Fibroblast of skin of left quadriceps (primary cell): ENCODE measurements around the gene EXT2.

Experiments used
- DNase-seq, 2 experiments: peaks; one replicate each; pipeline ENCODE4 v3.0.0-alpha.2; 2013; ENCODE audit warnings: low read depth in 2 of 2

EXT2 gene

DNA sequence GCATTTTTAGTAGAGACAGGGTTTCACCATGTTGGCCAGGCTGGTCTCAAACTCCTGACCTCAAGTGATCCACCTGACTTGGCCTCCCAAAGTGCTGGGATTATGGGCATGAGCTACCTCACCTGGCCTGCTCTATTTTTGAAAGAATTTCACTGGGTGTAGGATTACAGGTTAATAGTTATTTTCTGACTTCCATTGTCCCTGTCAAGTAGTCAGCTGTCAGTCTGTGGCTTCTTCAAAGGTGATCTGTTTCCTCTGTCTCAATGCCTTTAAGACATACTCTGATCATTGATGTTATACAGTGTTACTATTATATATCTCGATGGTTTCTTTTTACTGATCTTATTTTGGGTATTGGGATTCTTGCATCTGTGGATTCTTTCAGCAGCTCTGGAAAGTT lies 10.1 kb upstream of the EXT2 start:
- DNase-seq: no peak

DNA sequence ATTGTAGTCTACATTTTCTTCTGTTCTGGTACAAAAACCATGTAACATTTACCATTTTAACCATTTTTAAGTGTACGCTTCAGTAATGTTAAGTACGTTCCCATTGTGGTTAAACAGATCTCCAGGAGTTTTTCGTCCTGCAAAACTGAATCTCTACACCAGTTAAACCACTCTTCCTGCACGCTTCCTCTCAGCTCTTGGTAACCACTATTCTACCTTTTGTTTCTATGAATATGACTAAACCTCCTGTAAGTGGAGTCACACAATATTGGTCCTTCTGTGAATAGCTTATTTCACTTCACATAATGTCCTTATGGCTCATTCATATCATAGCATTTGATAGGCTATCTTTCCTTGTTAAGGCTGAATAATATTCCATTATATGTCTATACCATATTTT lies 7.1 kb upstream of the EXT2 start:
- DNase-seq: no peak

DNA sequence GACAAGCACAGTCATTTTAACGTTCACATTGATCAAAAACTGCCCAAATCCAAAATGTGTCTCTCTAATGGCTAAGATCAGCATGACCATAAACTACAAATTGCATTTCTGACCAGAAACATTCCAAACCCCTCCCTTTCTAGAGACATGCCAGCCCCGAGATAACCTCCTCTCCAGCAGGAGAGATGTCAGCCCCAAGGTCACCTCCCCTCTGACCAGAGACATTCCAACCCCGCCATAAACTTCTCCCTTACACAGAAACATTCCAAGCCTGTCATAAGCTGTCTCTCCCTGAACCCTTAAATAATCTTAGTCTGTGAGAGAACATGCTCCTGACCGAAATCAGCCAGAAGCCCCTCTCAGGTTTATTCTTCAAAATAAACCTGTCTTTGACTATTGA lies 6.6 kb upstream of the EXT2 start:
- no peak for DNase-seq

DNA sequence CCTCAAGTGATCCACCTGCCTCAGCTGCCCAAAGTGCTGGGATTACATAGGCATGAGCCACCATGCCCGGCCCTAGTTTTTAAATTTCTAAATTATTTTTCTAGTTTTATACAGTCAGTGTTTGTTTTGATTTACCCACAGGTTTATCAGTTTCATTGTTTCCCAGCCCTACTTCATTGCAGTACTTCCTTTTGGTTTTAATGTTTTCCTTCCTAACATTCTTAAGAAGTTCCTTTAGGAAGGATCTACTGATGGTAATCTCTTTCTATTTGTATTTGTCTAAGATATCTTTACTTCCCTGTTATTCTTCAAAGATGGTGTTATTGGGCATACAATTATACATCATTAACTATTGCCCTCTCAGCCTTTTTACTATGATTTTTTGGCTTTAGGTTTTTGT lies 4.9 kb upstream of the EXT2 start:
- DNase-seq: no peak

DNA sequence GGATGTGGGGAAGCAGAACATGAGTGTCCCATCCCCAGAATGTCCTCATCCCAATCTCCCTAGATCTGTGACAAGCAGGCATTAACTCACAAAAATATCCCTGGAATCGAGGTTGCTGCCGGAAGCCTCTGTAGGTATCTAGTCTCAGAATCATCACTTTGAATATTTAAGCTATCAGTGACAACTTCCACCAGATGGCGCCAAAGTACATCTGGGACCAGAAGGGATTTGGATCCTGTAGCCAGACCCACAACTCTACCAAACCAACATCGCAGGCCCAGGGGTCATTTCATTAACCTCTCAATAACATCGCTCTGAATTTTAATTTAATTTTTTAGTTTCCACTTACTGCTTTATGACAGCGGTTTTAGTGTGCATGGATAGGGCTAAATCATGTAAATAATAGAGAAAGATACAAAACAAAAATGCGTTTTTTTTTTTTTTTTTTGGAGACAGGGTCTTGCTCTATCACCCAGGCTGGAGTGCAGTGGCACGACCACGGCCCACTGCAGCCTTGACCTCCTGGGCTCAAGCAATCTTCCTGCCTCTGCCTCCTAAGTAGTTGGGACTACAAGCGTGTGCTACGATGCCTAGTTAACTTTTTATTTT lies 1.1 kb upstream of the EXT2 start:
- peak; percentile 57 to 62 for DNase-seq

DNA sequence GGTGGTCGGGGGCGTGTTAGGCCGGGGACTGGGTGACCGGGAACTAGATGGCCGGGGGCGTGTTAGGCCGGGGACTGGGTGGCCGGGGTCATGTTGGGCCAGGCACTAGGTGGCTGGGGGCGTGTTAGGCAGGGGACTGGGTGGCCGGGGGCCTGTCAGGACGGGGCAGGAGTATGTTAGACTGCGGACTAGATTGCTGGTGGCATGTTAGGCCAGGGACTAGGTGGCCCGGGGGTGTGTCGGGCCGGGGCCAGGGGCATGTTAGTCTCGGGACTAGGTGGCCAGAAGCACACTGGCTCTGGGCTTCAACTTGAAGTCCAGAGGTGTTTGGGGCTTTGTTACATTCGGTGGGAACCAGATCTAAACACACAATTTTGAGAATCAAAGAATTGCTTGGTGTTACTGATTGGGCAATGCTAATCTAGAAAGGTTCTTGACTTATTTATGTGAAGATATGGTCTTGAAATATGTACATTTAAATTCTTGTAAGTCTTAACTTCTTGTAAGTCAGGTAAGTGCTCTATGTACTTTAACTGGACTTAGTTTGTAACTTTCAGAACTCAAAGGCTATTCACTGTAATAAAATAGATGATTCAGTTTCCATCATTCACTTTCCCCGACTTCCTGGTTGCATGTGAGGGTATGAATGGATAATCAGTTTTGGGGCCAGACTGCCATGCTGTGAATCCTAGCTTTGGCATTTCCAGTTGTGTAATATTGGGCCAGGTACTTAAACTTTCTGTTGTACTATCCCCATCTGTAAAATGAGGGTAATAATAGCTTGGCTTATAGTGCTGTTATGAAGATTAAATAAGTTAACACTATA lies 1.1 kb downstream of the EXT2 start:
- DNase-seq: no peak

DNA sequence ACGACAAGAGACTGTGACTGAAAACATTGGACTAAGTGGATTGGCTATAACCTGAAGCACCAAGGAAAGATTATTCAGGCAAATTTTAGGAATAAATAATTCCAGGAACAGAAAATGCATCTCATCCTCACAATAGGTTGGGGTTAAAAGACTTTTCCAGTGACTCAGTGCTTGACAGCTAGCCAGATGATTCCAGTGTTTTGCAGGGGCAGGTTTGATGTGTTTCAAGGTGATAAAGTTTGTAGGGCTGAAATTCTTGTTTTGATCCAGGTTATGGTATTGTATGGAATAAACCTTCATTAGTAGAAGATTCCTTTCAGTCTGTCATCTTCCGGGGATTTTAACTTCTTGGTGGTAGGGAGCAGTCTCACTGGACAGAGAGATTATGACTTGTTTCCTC lies 2.3 kb downstream of the EXT2 start:
- DNase-seq: no peak

DNA sequence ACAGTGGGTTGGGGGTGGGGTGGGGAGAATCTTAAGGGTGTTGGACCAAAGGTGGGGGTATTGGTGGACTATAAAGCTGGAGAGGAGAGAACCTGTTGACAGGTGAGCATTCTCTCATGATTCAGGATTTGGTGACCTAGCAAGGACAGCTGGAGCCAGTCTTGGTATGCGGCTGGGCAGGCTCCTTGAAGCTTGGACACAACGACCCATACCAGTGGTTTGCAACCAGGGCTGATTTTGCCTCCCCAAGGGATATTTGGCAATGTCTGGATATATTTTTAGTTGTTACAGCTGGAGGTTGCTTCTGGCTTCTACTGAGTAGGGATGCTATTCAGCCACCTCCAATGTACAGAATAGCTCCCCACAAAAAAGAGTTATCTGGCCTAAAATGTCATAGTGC lies 5.6 kb downstream of the EXT2 start:
- DNase-seq: no peak

DNA sequence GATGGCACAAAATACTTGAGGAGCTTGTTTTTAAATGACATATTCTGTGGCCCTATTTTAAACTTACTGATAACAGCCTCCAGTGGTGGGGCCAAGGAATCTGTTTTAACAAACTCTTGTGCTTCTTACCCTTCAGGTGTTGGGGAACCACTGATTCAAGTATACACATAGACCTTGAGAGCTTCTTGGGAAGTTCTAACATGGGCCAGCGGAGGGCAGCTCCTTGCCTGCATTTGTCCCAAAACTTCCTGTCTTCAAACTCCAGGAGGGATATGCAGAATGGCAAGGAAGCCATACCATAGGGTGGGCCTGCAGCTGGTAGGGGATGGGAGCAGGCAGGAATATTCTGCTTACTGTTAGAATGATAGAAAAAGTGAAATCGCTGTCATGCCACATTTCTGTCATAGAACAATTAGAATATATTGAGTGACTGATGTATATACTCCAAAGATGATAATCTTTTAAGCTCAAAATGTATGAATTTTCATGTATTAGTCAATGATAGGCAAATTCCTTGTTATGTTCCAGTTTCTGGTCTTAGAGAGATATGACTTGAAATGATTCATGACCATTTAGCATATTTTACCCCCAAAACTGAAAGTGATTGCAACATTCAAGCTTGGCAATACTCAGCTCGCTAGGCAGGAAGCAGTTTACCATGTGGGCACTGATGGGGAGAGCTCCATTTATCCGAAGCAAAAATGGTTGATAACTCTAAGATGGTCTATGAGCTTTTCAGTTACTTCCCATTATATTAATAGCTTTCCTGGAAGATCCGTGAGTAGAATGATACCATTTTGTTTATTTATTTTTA lies 9.2 kb downstream of the EXT2 start:
- DNase-seq: no peak

DNA sequence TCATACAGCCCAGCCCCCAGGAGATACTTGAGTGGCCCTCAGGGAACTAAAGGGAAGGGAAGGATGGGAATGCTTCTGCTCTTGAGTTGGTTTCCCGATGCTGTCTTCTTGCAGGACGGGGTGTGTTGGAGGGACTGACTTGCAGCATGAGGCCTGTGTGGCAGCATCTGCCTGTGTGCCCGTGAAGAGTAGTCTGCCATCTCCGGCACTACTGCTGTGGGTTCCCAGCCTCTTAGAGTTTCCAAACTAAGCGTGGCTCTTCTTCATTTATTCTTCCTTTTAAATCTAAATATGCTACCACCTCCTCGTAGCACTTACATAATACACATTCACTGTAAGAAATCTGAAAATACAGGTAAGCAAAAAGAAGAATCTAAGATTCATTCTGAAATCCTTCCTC lies 12.8 kb downstream of the EXT2 start:
- no peak for DNase-seq

DNA sequence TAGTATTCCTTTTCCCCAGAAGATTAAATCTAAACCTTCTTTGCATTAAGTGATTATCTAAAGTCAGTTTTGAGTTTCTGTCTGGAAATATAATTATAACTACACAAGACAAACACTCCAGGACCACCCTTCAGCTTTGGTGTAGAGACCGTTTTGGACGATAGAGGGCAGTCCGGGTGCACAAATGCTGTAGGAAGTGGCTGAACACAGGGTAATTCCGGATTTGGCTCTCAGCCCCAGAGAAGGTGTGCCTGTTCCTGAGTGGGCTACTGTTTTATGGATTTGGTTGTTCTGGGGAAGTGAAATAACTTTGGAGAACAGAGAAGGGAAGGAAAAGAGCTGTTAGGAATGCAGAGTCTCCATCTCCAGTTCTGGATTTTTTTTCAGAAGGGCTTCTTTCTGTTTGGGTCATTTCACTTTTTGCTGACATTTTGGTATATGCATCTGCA lies 14.8 kb downstream of the EXT2 start:
- no peak for DNase-seq

DNA sequence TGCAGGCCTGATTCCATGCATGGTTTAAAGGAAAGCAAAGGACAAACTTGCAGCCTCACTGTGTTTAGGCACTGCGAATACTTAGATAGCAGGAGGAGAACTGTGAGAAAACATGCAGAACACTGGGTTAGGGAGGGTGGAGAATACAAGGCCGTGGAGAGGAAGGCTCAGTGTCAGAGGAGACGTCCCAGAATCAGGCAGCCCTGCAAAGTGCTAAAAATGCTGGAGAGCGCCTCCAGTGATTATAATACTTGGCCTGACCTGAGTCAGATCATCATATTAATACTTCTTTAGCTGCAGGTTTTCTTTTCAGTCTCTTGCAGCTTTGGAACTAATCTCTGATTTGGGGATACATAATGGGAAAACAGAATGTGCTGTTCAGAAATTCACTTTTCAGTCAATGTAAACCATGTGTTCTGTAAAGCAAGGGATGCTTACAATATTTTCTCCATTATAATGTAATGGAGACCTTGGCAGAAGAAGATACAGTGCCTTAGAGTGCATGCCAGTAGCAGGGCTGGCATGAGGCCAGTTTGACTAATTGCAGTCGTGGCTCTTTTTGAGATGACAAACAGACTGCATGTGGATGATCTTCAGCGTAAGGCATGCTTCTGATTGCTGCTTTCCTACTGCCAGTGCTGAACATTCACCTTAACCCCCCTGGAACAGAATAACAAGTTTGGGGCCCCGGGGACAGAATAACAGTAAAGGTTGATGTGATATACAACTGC lies 16.8 kb downstream of the EXT2 start:
- peak; percentile 57 to 63 for DNase-seq

DNA sequence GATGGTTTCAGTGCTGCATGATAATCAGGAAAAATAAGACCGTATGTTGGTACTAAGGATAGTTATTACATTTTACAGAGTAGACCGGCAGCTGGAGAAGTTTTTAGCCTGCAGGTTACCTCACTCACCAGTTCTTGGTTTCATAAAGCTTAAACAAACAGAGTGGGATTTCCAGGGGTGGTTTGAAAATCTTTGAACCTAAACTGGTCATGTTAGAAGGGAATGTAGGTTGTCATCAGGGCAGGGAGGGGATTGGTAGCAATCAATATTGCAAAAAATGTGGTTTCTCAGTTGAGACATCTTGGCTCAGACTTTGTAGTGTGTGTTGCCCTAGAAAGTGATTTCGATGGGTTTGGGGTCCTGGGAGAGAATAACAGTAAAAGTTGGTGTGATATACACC lies 17.5 kb downstream of the EXT2 start:
- DNase-seq: no peak

DNA sequence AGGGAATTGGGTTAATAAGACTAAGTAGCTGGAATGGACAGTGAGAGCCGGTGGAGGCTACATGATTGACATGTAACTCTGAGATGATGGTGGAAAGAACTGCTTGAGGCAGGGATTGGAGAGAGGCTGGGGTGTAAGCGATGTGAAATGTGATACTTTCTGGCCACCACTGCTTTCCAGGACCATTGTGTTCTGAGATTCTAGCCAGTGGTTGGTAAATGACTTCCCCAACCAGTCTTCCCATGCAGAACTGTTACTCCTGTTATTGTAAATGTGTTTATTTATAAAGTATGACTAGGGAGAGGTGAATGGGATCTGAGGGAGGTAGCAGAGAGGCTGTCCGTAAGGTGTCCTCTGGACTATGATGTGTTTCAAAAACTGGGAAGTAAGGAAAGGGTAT lies 18.1 kb downstream of the EXT2 start:
- no peak for DNase-seq

DNA sequence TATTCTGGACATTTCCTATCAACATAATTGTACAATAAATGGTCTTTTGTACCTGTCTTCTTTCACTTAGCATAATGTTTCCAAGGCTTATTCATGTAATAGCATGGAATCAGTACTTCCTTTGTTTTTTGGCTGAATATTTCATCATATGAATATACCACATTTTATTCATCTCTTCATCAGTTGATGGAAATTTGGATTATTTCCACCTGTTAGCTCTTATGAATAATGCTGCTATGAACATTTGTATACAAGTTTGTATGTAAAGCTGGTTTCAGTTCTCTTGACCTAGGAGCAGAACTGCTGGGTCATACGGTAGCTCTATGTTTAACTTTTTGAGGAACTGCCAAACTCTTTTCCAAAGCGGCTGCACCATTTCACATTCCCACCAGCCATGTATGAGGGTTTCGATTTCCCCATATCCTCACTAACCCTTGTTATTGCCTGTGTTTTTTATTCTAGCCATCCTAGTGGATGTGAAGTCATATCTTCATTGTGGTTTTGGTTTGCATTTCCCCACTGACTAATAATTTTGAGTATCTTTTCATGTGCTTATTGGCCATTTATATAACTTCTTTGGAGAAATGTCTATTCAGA lies 20.9 kb downstream of the EXT2 start:
- no peak for DNase-seq

DNA sequence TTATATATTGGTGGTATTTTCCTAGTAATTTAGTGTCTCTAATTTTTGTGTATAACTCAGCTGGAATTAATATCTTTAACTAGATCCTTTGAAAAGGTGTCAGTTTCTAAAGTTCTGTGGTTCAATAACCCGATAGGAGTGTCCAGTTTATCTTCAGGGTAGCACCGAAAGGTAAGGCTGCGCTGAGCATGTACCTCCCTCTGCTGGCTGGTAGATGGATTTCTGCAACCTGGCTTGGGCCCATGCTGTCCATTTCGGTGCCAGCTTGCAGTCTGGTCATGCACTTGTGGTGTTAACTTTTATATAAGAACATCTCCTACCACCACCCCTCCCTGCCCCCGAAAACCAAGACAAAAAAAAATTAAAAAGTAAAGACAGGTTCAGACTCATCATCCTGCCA lies 24.7 kb downstream of the EXT2 start:
- DNase-seq: no peak

DNA sequence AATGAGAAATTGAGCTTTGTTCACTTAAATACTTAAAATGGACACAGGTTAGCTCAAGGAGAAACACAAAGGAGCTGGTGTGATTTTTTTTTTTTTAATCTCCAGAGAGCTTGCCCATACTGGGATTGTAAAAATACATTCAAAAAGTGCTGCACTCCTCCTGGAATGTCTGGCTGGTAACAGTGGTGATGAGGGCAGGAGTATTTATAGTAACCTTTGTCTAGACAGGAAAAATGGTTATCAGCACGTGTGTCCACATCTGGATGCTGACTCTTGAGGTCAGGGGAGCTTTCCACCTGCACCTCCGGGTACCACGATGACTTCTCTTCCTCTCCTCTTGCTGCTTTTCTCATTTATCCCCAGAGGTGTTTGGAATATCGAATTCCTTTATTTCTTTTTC lies 30.1 kb downstream of the EXT2 start:
- DNase-seq: no peak

DNA sequence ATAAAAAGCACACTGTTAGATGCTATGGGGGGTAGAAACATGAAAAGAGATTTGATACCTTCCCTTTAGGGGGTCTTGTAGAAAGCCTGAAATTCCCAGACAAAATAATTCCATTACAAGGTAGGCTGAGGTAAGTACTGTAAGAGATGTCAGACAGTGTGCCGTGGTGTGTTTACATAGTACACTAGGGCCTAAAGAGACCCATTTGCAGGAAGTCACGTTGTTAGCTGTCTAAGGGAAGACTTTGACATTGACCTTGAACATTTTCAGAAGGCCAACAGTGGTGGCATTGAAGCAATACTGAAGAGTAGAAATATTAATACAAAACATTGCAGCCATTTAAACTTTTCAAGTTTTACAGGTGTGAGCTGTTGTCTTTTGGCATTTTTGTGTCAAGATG lies 30.8 kb downstream of the EXT2 start:
- no peak for DNase-seq

DNA sequence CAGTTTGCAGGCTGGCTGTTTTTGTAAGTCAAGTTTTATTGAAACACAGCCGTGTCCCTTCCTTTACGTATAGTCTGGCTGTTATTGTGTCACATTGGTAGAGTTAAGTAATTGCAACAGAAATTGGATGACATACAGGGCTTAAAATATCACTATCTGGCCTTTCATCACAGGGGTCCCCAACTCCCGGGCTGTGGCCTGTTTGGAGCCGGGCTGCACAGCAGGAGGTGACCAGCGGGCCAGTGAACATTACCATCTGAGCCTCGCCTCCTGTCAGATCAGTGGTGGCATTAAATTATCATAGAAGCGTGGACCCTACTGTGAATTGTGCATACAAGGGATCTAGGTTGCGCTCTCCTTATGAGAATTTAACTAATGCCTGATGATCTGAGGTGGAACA lies 31.7 kb downstream of the EXT2 start:
- DNase-seq: no peak

DNA sequence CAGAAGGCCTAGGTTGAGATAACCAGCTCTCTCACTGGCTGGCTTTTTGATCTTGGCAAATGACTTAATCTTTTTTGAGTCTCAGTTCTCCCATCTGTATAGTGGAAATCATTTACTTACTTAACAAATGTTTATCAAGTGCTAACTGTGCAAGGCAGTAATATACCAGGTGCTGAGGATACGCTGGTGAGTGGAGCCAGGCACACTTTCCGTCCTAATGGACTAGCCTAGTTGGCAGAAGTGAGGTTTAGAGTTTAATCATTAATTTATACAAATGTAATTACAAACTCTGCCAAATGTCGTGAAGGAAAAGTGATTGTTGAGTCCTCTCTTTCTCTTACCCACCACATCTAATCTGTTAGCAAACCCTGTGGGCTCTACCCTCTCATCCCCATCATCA lies 33.3 kb downstream of the EXT2 start:
- no peak for DNase-seq

DNA sequence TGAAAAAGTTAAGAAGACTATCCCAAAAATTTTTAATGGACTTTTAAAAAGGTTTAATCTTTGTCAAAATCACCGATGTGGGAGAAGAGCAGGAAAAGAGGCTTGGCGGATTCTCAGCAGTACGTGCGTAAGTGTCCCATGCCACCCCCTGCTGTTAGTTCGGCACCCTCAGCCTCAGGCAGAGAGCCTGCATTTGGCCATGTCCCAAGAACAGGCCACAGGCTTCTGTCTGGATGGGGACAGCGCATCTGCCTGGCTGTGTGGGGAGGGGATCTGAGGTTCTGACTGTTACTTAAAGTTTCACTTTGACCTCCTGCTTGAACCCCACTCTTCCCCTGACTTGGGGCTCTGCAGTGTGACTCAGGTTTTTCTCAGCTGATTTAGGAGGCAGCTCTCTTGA lies 35.3 kb downstream of the EXT2 start:
- DNase-seq: no peak
